AG08396 (cell line): ENCODE data around the gene TOB2.
"Not testable (repeated sequence)": the region's sequence is repeated elsewhere in the genome, so short reads cannot be mapped to it uniquely, and the experiment has no call there.

Experiments
- DNase-seq: peaks from one replicate; pipeline ENCODE4 v3.0.0; 2012; ENCODE audit warnings: low spot score, mixed read lengths

Gene TOB2

DNA sequence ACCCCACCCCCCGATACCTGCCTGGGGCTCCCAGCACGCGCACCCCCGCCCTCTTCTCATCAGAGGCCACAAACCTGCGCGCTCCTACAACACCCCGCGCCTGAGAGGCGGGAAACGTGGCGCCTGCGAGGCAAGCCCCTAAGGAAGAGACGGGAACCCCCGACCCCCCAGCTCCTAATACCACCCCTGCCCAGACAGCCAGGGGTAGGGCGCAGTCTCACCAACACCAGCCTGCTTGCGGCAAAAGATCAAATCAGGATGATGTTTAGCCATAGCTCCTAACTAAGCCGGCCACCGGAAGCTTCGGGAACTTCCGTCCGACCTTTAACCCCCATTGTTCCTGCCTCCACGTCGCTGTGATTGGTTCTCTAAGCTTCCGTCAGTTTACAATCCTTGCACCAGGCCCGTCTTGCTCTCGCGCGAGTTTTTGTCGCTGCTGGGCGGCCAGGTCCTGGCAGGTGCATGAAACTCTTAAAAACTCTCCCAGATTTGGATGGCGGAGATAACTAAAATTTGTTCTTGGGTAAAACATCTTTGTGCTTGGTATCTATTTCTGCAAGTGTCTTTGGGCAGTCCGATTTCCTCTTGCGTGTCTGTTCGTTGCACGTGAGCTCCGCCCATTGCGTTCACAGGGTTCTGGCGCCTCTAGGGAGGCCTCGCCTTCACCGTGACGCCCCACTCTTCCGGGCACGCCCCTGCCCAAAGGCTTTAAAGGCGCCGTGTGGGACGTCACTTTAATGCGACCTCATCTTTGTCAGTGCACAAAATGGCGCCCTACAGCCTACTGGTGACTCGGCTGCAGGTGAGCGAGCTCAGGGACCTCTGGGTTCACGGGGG lies 22.0 kb upstream of the TOB2 start, which contains the start of the genes ACO2 and PHF5A:
Gene ACO2 (plus strand): TSS at position 737 of the 837 bp plus-strand sequence. CDS start 30 bp downstream, at position 767.
Gene PHF5A (minus strand): TSS at position 312 of the 837 bp plus-strand sequence. CDS start 39 bp downstream, at position 273.
- DNase-seq: peak; percentile 93

DNA sequence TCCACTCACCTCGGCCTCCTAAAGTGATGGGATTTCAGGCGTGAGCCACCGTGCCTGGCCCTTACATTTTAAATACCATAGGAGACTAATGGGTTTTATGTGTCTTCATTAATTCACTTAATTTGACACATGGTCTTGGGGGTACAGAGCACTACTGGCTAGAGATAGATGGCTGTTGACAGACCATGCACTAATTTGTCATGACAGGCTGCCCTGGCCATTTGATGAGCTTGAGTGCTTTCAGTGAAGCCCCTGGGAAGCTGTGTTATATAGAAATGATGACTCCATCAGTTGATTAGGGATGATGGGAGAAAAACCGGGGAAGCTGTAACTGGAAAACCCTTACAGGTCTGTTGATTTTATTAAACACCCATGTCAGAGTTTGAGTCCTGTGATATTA lies 15.3 kb upstream of the TOB2 start:
- DNase-seq: no peak

DNA sequence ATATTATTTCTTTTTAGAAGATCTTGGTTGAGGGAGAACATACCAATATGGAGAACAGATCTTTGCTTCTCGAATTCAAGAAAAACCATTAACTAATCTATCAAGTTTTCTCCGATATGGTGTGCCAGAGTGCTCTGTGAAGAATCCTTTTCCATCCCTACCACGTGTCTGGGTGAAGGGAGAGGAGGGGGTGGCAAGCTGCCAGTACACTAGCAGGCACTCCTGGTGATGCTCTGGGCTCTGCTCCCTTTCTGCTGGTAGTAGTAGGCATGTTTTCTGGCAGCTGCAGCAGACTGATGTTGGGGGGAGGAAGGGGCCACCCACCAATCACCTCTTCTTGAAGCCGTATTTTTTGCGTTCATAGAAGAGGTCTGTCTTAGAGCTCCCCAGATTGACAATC lies 13.5 kb upstream of the TOB2 start:
- not testable (repeated sequence) for DNase-seq

DNA sequence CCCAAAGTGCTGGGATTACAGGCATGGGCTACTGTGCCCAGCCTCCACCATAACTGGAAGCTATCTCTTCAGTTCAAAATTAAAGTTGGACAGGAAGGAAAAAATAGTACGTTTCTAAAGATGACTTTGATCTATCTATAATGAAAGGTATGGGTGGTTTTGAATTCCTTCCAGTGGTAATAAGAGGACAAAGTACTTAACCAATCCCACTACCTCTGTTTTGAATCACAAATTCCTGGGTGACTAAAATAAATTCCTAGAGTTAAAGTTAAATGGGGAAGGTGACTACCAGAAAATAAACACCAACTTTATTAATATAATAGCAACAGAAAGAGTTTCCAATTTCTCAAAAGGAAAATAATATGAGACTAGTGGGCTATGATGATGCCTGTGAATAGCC lies 12.8 kb upstream of the TOB2 start:
- no peak for DNase-seq

DNA sequence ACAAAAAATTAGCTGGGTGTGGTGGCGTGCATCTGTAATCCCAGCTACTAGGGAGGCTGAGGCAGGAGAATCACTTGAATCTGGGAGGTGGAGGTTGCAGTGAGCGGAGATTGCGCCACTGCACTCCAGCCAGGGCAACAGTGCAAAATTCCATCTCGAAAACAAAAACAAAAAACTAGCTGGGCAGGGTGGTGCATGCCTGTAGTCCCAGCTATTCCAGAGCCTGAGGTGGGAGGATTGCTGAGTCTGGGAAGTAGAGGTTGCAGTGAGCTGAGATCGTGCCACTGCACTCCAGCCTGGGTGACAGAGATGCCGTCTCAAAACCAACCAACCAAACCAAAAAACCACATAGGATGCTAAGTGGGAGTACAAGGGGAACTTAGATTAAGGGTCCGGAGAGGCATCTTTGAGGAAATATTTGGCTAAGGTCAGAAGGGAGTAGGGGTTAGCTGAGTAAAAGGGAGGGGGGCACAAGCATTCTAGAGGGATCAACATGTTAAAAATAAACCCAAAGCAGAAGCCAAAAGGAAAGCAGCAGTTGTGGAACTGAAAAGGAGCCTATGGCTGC lies 11.6 kb upstream of the TOB2 start:
- DNase-seq: no peak

DNA sequence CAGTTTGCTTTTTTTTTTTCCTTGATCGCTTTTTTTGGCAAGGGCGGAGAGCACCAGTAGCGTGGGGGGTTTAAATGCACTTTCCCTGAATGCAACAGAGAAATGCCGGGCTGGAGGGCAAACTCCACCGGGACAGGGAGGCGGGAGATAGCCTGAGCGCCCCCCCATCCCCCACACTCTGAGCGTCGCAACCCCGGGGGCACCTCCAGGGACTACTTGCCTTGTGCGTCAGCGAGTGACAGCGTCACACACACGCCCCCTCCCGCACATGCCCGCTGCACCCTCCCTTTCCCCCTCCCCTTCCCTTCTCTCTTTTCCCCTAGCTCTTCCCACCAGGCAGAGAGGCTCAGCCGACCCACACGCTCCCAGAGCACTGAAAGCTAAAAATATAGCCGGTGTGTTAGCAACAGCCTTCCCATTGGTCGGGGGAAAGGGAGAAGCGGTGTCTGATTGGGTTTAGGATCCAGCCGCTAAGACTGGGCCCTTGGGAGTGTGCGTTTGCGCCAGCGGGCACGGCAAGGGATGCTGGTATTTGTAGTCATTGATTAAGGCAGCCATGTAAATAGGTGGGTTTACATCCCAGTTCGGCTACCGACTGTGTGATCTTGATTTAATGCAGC lies 1.7 kb upstream of the TOB2 start:
- peak; percentile 95 for DNase-seq

DNA sequence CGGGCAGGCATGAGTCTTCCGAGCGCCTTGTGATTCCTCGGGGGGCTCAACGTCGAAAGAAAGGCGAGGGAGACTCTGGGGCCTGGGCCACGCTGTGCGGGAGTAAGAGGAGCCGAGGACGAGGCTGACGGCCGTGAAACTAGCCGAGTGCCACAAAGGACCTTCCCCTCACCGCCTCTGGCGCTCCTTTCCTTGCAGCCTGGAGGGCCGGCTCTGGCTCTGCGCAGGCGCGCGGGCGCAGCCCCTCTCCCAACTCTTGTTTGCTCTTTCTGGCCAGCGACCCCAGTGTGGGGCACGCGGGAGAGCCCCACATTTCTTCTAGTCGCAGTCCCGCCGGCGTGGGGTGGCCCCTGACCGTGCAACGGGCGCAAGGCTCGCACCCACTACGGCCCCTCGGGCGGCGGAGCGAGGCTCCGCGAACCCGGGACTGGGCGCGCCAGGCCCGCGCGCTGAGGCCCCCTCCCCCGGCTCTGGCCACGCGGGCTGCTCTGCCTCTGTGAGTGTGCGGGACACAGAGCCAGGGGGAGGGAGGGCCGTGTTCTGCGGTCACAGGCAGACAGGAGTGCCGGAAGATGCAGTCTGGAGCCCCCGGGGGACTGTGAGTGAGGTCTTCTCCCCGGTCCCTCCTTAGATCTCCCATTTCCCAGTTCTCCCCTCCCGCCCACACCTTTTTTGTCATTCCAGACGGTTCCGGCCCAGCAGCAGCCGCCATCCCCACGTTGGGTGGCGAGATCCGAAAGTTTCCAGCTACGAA lies 1.0 kb upstream of the TOB2 start:
- peak; percentile 61 for DNase-seq

DNA sequence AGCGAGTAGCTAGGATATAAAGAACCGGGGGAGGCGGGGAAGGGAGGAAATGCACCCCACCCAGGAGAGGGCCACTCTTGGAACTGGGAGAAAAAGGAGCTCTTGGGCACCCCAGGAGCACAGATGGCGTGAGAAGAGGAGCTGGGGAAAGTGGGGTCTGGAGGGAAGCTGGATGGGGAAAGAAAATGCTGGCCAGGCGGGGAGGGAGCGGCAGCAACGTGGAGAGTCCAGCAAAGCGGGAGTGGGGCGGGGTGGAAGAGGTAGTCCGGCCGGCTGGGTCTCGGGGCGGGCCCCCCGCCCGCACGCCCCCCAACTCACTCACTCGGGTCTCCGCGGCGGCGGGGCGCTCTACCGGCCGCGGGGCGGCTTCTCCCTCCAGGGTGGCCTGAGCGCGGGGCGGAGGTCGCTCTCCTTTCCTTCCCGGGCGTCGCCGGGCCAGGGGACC lies 522 bp downstream of the TOB2 start:
- DNase-seq: no peak

DNA sequence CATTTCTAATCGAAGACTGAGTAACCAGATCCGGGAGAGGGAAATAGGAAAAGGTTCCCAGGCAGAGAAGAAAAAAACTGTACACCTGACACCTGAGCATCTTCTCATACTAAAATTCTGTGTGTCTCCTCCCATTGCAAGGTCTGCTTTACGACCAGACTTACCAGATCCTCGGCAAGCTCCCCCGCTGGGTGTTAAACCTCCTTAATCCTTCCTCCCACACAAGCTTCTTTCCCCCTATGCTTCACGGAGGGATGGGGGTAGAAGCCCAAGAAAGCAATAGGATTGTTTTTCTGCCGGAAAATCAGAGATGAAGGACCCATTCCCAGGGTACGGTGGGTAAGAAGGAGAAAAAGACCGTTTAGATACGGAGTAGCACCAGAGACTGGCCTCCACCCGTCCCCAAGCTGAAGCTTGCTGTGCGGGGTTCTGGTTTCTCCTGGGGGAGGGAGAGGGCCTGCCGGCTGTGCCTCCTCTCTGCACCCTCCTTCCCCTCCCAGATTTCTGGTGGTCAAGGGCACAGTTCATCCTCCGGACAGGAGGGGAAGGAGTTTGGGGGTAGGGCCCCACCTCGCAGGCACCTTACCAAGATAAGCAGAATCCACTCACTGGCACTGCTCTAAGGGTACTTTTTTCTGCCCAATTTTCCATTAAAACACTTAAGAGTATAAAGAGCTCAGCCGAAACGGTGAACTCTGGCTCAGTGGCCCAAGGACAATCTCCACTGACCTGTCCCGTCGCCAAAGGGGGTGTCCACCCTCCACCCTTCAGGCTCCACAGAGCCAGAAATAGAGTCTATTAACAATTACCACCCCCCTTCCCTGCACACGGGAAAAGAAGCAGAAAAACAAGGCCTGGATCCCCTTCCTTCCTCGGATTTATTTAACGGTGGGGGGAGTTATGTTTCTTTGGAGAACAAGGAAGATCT lies 1.2 kb downstream of the TOB2 start:
- DNase-seq: no peak

DNA sequence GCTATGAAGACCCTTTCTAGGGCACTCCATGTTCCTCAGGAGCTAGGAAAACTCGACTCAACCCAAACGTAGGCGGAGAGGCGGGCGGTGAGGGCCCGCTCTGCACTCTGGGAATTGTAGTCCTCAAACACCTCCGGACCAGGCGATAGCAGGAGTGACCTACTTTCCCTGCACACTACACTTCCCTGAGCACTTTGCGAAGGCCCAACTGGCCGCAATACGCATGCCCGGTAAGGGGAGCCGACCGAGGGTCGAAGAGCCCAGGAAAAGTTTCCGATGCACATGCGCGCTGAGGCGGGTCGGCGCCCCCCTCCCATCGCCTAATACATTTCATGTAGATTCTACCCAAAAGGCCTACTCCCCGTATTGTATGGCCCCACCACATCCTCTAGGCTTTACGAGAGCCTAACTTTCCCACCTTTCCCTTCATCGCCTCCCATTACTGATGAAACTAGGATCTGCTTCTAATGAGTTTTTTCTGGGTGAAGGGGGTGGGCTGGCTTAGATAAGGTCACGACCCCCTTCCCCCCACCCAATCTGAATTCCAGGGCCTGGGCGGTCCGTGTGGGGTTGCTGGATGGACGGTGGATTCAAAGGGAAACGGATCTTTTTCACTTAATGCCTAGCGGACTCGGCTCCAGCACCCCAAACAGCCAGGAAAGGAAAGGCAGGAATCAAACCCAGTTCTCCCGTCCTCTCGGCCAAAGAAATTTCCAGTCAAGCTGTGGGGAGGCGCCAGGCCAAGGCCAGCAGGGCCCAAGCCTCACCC lies 2.1 kb downstream of the TOB2 start:
- peak; percentile 90 for DNase-seq

DNA sequence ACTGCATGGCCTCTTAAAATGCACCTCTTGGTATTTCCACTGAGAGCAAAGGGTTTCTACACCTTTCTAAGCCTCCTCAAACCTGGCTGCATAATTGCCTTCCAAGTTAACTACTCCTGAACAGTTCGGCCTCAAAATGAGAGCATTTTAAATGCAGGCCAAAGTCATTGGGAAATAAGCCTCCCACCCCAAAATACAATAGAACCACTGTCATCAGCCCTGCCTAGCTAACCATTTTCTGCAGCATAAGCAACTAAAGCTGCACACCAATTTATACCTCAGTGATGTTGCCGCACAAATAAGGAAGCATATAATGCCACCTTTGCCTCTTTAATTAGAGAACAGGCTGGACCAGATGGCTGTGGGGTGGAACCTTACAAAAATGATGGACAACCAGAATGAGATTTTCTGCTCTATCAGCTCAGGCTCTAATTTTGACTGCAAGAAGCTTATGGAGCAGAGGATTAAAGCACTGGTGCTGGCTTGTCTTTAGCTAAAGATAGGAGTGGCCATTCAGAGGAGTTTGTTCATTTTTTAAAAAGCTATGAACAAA lies 4.3 kb downstream of the TOB2 start:
- no peak for DNase-seq

DNA sequence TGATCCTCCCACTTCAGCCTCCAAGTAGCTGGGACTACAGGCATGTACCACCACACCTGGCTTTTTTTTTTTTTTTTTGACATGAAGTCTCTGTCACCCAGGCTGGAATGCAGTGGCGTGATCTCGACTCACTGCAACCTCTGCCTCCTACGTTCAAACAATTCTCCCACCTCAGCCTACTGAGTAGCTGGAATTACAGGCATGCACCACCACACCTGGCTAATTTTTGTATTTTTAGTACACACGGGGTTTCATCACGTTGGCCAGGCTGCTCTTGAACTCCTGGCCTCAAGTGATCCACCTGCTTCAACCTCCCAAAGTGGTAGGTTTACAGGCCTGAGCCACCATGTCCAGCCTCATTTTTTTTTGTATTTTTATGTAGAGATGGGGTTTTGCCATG lies 6.1 kb downstream of the TOB2 start:
- DNase-seq: not testable (repeated sequence)

DNA sequence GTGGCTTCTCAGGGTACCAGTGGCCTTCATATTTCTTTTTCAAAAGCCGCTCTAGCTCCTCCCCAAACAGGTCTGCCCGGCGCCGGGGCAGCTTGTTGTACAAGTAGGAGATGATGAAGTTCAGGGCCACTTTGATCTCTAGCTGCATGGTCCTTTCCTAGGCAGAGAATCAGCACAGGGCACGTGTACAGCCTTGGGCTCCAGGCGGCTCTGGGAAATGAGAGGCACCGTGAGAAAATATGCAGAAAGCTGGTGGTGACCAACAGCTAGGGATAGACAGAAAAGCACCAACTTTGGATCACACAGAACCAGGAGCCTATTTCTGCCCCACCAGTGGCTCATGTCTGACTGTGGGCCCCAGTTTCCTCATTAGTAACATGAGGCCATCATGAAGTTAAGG lies 9.4 kb downstream of the TOB2 start:
- DNase-seq: no peak

DNA sequence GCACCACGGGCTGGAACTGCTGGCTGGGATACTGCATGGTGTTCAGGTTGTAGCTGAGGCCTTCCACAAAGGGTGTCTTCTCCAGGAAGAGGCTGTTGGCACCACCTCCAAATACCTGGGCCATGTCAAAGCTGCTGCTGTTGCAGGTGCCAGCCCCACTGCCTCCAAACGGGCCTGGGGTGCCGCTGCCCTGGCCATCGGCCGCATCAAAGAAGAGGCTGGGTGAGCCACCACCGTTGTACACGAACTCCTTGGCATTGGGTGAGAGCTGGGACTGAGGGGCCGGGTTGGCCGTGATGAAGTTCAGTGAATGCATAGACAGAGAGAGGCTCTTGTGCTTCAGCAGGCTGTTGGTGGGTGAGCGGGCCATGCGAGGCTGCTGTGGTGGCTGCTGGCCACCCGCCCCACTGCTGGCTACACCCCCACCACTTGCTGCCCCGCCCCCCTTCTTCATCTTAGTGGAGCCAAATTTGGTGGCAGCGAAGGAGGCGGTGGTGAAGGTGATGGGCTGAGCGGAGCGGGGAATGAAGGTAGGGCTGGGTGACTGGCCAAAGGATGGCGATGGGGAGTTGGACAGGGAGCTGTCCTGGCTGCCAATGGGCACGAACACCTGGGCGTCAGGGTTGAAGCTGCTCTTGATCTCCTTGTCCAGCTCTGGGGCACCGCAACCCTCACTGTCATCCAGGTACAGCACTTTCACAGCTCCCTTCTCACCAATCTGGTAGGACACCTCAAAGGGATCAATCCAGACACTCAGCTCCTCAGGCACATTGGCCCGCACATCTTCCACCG lies 10.1 kb downstream of the TOB2 start:
- no peak for DNase-seq

DNA sequence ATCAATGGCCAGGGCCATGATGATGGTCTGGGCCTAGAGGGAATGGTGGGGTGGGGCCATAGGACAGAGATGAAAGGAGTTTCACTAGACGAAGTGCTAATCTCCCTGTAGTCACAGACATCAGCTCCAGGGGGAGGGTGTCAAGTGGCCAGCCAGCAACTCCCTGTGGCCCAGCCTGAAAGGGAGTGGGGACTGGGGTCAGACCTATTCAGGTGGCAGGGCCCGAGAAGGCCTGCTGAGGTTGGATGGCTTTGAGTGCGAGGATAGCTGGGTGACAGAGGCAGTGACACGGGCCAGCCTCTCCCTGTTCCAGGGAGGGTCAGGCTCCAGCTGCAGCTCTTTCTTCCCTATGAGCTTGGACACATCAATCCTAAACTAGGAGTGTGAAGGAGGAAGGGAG lies 11.0 kb downstream of the TOB2 start:
- peak; percentile 1 for DNase-seq

DNA sequence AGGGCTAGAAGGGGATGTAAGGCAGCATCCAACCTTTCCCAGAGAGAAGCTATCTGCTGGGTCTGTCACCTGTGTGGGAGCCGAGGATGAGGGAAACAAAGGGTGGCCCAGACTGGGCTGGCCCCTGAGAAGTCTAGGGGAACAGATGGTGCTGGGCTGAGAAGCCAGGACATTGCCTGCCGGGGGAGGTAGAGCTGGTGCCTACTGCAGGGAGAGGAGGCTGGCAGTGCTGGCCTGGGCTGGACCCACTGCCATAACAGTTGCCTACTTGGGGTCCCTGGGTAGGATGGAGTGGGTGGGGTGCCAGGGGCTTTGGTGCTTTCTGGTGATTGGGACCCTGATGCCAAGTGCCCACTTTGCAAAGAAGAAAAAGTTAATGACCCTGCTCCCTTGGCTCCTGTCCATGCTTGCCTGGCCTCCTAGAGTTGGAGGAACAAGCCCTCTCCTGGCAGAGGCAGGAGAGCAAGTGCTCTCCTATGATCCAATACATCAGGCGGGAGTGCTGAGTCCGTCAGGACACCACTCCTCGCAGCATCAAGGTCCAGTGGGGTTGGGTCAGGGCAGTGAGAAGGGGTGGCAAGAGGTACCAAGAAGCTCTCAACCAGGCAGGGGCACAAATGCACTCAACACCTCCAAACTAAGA lies 12.1 kb downstream of the TOB2 start:
- peak; percentile 2 for DNase-seq

DNA sequence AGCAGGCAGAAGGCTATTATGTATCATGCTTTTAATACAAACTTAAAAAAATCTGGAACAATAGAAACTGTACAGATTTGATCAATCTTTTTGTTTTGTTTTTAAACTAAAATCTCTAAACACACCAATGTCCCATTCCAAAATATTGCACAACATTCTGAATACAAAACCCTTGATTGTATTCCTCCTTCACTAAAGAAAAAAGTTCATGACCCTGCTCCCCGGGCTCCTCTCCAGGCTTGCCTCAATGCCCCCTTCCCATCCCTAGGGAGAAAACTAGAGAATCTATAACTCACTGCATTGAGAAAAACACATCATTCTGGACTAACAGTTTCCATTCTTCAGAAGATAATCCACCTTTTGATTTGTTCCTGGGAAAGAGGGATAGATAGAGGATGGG lies 13.1 kb downstream of the TOB2 start:
- DNase-seq: not testable (repeated sequence)

DNA sequence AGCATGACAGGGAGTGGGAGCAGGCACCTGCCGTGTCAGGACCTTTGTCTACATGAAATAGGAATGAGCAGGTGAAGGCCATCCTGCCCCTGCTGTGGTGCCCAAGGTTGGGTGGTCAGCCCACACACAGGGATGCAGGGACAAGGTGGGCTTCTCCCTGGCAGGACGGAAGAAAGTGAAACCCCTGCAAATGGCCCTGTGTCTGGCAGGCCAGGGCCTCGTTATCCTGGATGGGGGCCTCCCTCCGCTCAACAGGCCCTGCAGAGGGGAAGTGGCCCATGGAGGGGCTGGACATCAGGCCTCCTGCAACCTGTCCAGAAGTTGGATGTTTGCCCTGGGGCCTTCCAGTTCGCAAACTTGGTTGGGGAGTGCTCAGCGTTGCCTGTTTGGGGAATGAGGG lies 14.9 kb downstream of the TOB2 start:
- peak; percentile 5 for DNase-seq

DNA sequence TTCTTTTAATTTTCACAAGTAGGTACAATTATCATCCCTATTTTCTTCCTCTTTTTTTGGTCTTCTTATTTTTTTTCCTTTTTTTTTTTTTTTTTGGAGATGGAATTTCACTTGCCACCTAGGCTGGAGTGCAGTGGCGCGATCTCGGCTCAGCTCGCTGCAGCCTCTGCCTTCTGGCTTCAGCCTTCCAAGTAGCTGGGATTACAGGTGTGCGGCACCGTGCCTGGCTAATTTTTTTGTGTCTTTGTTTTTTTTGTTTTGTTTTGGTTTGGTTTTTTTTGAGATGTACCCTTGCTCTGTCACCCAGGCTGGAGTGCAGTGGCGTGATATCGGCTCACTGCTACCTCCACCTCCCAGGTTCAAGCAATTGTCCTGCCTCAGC lies 16.7 kb downstream of the TOB2 start:
- DNase-seq: no peak
